Skin epidermis (tissue), 12 donors: ENCODE data around the gene UPF1.

Experiments
- H3K27ac ChIP-seq, 21 experiments: fragments of 200-600 bp; sonication (generic) in 11 of 21; one replicate each; pipeline ENCODE4 v1.5.0; 2020; ENCODE audit warnings: mild to moderate bottlenecking in 3 of 21, inconsistent platforms in 2 of 21, moderate library complexity in 2 of 21
- H3K4me3 ChIP-seq, 7 experiments: fragments of 200-600 bp; sonication (generic) in 2 of 7; one replicate each; pipeline ENCODE4 v1.5.0; 2020; ENCODE audit warnings: inconsistent platforms in 2 of 7, mild to moderate bottlenecking in 2 of 7, moderate library complexity in 1 of 7

The UPF1 gene

GRCh38 chr19:18833849-18834643, 2.3 kb downstream of the UPF1 start:
- Histone ChIP-seq H3K4me3 (peak overlapping the region; percentile 77 to 93 (median 82)), H3K27ac (peak overlapping the region in 8 of 21 experiments; percentile 35 to 98 (median 94))

GRCh38 chr19:18834644-18834984, 2.9 kb downstream of the UPF1 start:
- no peak overlapping the region for H3K27ac ChIP-seq
- H3K4me3 ChIP-seq, result peak overlapping the region in 2 of 7 experiments; percentile 77 to 93

DNA sequence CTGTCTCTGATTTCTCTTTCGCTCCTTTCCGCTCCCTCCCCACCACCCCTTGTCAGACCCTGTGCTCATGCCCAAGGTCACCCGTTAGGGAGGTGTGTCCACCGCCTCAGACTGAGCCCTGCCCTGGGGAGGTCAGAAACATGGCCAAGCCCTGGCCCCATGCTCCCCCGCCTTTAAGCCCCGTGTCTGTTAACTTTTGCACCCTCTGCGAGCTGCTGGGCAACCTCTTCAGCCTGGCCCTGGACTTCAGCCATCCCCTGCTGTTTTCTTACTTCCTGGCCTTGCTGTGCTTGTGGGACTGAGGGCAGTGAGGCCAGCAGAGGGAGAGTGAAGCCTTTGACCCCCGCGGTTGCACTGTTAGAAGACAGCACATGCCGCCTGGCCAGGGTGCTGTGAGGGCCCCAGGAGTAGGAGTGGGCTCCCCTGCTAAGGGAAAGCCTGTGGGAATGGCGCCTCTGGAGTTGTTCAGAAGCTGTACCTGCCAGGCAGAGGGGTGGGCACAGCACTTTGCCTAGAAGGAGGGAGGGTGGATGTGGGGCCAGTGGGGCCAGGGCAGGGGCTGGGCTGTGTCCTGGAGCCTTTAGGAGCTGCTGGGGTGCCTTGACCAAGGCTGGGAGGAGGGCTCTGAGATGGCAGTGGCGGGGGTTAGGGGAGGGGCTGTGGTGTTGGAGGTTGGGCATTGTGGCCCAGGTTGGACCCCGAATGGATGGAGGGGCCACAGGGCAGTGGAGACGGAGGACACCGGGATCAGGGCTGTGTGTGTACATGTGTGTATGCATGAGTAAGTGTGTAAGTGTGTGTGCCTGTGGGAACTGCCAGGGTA, 7.9 kb downstream of the UPF1 start:
- peak overlapping the region in 1 of 21 experiments; percentile 53 for H3K27ac ChIP-seq

GRCh38 chr19:18840288-18841267, 8.8 kb downstream of the UPF1 start:
- peak overlapping the region in 1 of 21 experiments; percentile 53 for H3K27ac ChIP-seq
- no peak overlapping the region for H3K4me3 ChIP-seq

More for the DNA sequence above, 7.9 kb downstream of the UPF1 start:
- H3K4me3 ChIP-seq, result no peak overlapping the region

GRCh38 chr19:18841400-18841799, 9.6 kb downstream of the UPF1 start:
- H3K27ac ChIP-seq, result no peak overlapping the region
- no peak overlapping the region for H3K4me3 ChIP-seq

DNA sequence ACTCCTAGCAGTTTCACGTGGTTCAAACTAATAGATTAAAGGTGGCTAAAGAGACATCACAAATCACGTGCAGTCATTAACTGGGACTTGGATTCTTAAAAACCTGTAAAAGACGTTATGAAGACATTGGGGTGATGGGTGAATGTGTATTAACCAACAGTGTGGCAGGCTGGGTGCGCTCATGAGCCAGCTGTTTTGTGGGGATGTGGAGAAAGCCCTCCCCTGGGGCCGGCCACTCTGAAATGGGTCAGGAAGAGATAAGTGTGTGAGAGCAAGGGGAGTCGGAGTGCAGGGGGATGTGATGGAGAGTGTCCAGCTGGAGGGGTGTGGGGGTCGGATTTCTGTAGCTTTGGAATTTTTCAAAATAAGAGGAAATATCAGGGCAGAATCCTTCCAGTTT, 10.4 kb downstream of the UPF1 start:
- no peak overlapping the region for H3K27ac ChIP-seq
- H3K4me3 ChIP-seq, result no peak overlapping the region

- H3K4me3 ChIP-seq, result no peak overlapping the region
- no peak overlapping the region for H3K27ac ChIP-seq
Observed at GRCh38 chr19:18843960-18844359, 12.2 kb downstream of the UPF1 start.

- Histone ChIP-seq H3K27ac (peak overlapping the region in 2 of 21 experiments; percentile 2 to 81), H3K4me3 (no peak overlapping the region)
Observed at GRCh38 chr19:18844806-18845329, 13.1 kb downstream of the UPF1 start.

DNA sequence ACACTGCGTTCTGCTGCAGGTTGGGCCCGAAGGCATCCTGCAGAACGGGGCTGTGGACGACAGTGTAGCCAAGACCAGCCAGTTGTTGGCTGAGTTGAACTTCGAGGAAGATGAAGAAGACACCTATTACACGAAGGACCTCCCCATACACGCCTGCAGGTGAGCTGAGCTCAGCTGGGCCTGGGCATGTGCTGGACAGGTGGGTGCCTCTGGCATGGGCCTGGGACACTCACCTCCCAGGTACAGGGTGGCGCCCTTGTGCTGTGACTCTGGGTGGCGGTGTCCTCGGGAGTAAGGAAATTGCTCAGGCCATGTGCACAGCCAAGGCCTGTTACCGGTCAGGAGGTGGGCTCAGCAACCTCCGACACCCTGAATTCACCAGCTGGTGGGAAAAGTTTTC, 14.2 kb downstream of the UPF1 start:
- H3K4me3 ChIP-seq, result no peak overlapping the region
- H3K27ac ChIP-seq, result peak overlapping the region in 8 of 21 experiments; percentile 49 to 90 (median 72)

- H3K4me3 ChIP-seq, result no peak overlapping the region
- H3K27ac ChIP-seq, result peak overlapping the region in 18 of 21 experiments; percentile 2 to 90 (median 64)
Observed at GRCh38 chr19:18846862-18847548, 15.2 kb downstream of the UPF1 start.

- Histone ChIP-seq H3K4me3 (no peak overlapping the region), H3K27ac (peak overlapping the region in 20 of 21 experiments; percentile 12 to 90 (median 78))
Observed at GRCh38 chr19:18847549-18848463, 16.0 kb downstream of the UPF1 start.

- peak overlapping the region; percentile 15 to 90 (median 75) for H3K27ac ChIP-seq
- no peak overlapping the region for H3K4me3 ChIP-seq
Observed at GRCh38 chr19:18848878-18849661, 17.3 kb downstream of the UPF1 start.

GRCh38 chr19:18849838-18850400, 18.2 kb downstream of the UPF1 start:
- Histone ChIP-seq H3K4me3 (no peak overlapping the region), H3K27ac (peak overlapping the region in 20 of 21 experiments; percentile 59 to 90 (median 78))

- no peak overlapping the region for H3K4me3 ChIP-seq
Observed at GRCh38 chr19:18850471-18851375, 19.0 kb downstream of the UPF1 start.

GRCh38 chr19:18851673-18852325, 20.0 kb downstream of the UPF1 start:
- Histone ChIP-seq H3K27ac (peak overlapping the region in 3 of 21 experiments; percentile 7 to 62 (median 27)), H3K4me3 (no peak overlapping the region)

More at GRCh38 chr19:18850471-18851375, 19.0 kb downstream of the UPF1 start:
- peak overlapping the region in 15 of 21 experiments; percentile 47 to 90 (median 75) for H3K27ac ChIP-seq
